ENCODE results near the gene PSMB2.

Gene PSMB2

DNA sequence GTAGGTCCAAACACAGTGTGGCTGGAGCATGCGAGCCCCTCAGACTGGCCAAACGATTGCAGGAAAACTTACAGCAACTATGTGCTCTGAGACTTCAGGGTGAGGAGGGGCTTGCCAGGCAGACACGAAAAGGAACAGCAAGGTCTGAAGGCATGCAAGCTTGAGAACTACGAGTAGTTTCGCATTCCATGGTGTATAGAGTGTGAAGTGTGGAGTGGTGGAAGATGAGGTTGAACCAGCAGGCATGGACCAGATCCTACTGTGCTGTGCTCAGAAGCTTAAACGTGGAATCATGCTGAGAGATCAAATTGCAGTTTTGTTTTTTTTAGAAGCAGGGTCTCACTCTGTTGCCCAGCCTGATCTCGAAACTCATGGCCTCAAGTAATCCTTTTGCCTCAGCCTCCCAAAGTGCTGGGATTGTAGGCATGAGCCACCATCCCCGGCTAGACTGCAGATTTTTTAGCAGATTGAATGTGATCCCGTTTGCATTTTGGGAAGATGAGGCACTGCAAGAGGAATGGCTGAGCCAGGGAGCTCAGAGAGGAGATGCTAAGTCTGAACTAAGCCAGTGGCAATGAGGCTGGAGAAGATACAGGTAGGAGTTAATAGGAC is 73.3 kb downstream of the PSMB2 start:
- Histone ChIP-seq H3K9ac (ENCODE audit: low read depth, low read length) (no peak overlapping the region), H3K27ac (ENCODE audit: low read length) (no peak overlapping the region), H3K27me3 (ENCODE audit: insufficient read depth, low read length, poor library complexity) (no peaks in the 10 kb centered on the region), H3K36me3 (ENCODE audit: insufficient read depth, low read length) (peaks cover 31% of the 10 kb centered on the region), H3K4me3 (ENCODE audit: low read depth in 1 of 2, low read length in 2 of 2) (no peak overlapping the region), H3K4me1 (ENCODE audit: insufficient read depth, low read length) (no peaks in the 10 kb centered on the region), H3K79me2 (ENCODE audit: insufficient read depth, low read length) (no peaks in the 10 kb centered on the region), H2AFZ (ENCODE audit: low read depth, low read length) (no peak overlapping the region), H4K20me1 (ENCODE audit: insufficient read depth, low read length) (peaks cover 7% of the 10 kb centered on the region), H3K4me2 (ENCODE audit: insufficient read depth, low read length) (no peak overlapping the region), H3K9me3 (ENCODE audit: insufficient read depth, low read length, severe bottlenecking) (no peaks in the 10 kb centered on the region)
- DNase-seq = no peak
- ATAC-seq (ENCODE audit: insufficient read depth, low read depth) = no peak
- TF ChIP-seq CTCF (IDR thresholded peaks at IDR 0.05; ENCODE audit: borderline replicate concordance, extremely low read depth, low read length, poor library complexity, severe bottlenecking) (no peak), EZH2 (IDR thresholded peaks at IDR 0.05; ENCODE audit: borderline replicate concordance, low read depth, low read length, severe bottlenecking) (no peak)

- H3K4me1 ChIP-seq (ENCODE audit: insufficient read depth, low read length) = no peaks in the 10 kb centered on the region
- no peak overlapping the region for H3K27ac ChIP-seq (ENCODE audit: low read length)
- no peaks in the 10 kb centered on the region for H3K9me3 ChIP-seq (ENCODE audit: insufficient read depth, low read length, severe bottlenecking)
- TF ChIP-seq EZH2 (IDR thresholded peaks at IDR 0.05; ENCODE audit: borderline replicate concordance, low read depth, low read length, severe bottlenecking) (no peak), CTCF (IDR thresholded peaks at IDR 0.05; ENCODE audit: borderline replicate concordance, extremely low read depth, low read length, poor library complexity, severe bottlenecking) (no peak)
- H2AFZ ChIP-seq (ENCODE audit: low read depth, low read length) = no peak overlapping the region
- H3K4me2 ChIP-seq (ENCODE audit: insufficient read depth, low read length) = no peak overlapping the region
- peaks cover 7% of the 10 kb centered on the region for H4K20me1 ChIP-seq (ENCODE audit: insufficient read depth, low read length)
- DNase-seq (no peak), ATAC-seq (ENCODE audit: insufficient read depth, low read depth) (no peak)
- H3K4me3 ChIP-seq (ENCODE audit: low read depth in 1 of 2, low read length in 2 of 2) = no peak overlapping the region
- H3K27me3 ChIP-seq (ENCODE audit: insufficient read depth, low read length, poor library complexity) = no peaks in the 10 kb centered on the region
- no peak overlapping the region for H3K9ac ChIP-seq (ENCODE audit: low read depth, low read length)
- H3K36me3 ChIP-seq (ENCODE audit: insufficient read depth, low read length) = peaks cover 45% of the 10 kb centered on the region
- H3K79me2 ChIP-seq (ENCODE audit: insufficient read depth, low read length) = no peaks in the 10 kb centered on the region
Observed at GRCh38 chr1:35565742-35566133, 75.6 kb downstream of the PSMB2 start.

DNA sequence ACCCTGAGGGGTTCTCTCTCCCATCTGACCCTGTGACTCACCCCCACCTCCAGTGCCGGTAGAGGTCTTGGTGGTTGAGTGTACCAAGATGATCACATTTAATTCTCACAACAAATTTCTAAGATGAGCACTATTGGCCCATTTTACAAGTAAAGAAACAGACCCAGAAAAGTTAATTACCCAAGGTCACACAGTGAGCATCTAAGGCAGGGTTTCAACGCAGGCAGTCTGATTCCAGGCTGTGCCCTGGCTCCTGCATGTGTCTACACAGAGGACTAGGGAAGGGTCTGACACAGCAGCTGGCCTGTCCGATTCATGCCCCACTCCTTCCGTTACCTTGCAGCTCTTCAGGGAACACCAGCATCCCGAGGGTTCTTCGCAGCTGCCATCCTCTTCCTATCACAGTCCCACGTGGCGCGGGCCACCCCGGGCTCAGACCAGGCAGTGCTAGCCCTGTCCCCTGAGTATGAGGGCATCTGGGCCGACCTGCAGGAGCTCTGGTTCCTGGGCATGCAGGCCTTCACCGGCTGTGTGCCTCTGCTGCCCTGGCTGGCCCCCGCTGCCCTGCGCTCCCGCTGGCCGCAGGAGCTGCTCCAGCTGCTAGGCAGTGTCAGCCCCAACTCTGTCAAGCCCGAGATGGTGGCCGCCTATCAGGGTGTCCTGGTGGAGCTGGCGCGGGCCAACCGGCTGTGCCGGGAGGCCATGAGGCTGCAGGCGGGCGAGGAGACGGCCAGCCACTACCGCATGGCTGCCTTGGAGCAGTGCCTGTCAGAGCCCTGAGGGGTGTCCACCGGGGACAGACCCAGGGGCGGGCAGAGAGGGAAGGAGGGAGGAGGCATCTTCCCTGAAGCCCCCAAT is 76.2 kb downstream of the PSMB2 start:
- no peak overlapping the region for H3K4me3 ChIP-seq (ENCODE audit: low read depth in 1 of 2, low read length in 2 of 2)
- H3K27ac ChIP-seq (ENCODE audit: low read length) = no peak overlapping the region
- TF ChIP-seq CTCF (IDR thresholded peaks at IDR 0.05; ENCODE audit: borderline replicate concordance, extremely low read depth, low read length, poor library complexity, severe bottlenecking) = no peak
- peaks cover 47% of the 10 kb centered on the region for H3K36me3 ChIP-seq (ENCODE audit: insufficient read depth, low read length)
- no peak overlapping the region for H3K9ac ChIP-seq (ENCODE audit: low read depth, low read length)
- no peak overlapping the region for H2AFZ ChIP-seq (ENCODE audit: low read depth, low read length)
- DNase-seq (no peak), ATAC-seq (ENCODE audit: insufficient read depth, low read depth) (no peak)
- no peaks in the 10 kb centered on the region for H3K4me1 ChIP-seq (ENCODE audit: insufficient read depth, low read length)
- H4K20me1 ChIP-seq (ENCODE audit: insufficient read depth, low read length) = peaks cover 7% of the 10 kb centered on the region
- H3K9me3 ChIP-seq (ENCODE audit: insufficient read depth, low read length, severe bottlenecking) = no peaks in the 10 kb centered on the region
- H3K4me2 ChIP-seq (ENCODE audit: insufficient read depth, low read length) = no peak overlapping the region
- no peaks in the 10 kb centered on the region for H3K27me3 ChIP-seq (ENCODE audit: insufficient read depth, low read length, poor library complexity)
- H3K79me2 ChIP-seq (ENCODE audit: insufficient read depth, low read length) = no peaks in the 10 kb centered on the region
